ENCODE measurements around the gene PPP2R1B. TPM values are rescaled to one million over a fixed set of nuclear protein-coding genes. Genes with fewer than 3 reads are reported as not detected.

PPP2R1B gene
- total and polyA plus RNA-seq, 2 experiments from 2014 or later = 13.2 to 14.4 TPM

GRCh38 chr11:111811445-111811844 is 45.3 kb upstream of the PPP2R1B start:
- peaks cover 11% of the 10 kb centered on the region for H3K4me1 ChIP-seq (ENCODE audit: low read depth)
- H3K27ac ChIP-seq = no peak overlapping the region
- TF ChIP-seq CTCF (IDR thresholded peaks at IDR 0.05; ENCODE audit: low read depth, low read length) = no peak
- no peaks in the 10 kb centered on the region for H3K27me3 ChIP-seq
- no peak overlapping the region for H3K4me3 ChIP-seq
- no peak for DNase-seq (ENCODE audit: low read depth in 1 of 2, low spot score in 1 of 2)
- no peaks in the 10 kb centered on the region for H3K36me3 ChIP-seq
- H3K9me3 ChIP-seq (ENCODE audit: low read depth) = no peaks in the 10 kb centered on the region

GRCh38 chr11:111808834-111809233 is 42.6 kb upstream of the PPP2R1B start:
- H3K27me3 ChIP-seq = no peaks in the 10 kb centered on the region
- no peak for TF ChIP-seq CTCF (IDR thresholded peaks at IDR 0.05; ENCODE audit: low read depth, low read length)

GRCh38 chr11:111808063-111808588 is 41.9 kb upstream of the PPP2R1B start:
- Histone ChIP-seq H3K36me3 (peaks cover 12% of the 10 kb centered on the region), H3K9me3 (ENCODE audit: low read depth) (no peaks in the 10 kb centered on the region), H3K4me3 (no peak overlapping the region), H3K27ac (peak overlapping the region; percentile 81), H3K4me1 (ENCODE audit: low read depth) (peaks cover 11% of the 10 kb centered on the region), H3K27me3 (no peaks in the 10 kb centered on the region)
- DNase-seq (ENCODE audit: low read depth in 1 of 2, low spot score in 1 of 2) = no peak
- TF ChIP-seq CTCF (IDR thresholded peaks at IDR 0.05; ENCODE audit: low read depth, low read length) = no peak

More at GRCh38 chr11:111808834-111809233, 42.6 kb upstream of the PPP2R1B start:
- Histone ChIP-seq H3K9me3 (ENCODE audit: low read depth) (no peaks in the 10 kb centered on the region), H3K4me1 (ENCODE audit: low read depth) (peaks cover 11% of the 10 kb centered on the region), H3K36me3 (peaks cover 9% of the 10 kb centered on the region), H3K27ac (peak overlapping the region; percentile 81), H3K4me3 (no peak overlapping the region)
- DNase-seq (ENCODE audit: low read depth in 1 of 2, low spot score in 1 of 2) = peak in 1 of 2 donors; percentile 10

- H3K4me1 ChIP-seq (ENCODE audit: low read depth) = peaks cover 11% of the 10 kb centered on the region
- no peaks in the 10 kb centered on the region for H3K9me3 ChIP-seq (ENCODE audit: low read depth)
- H3K27ac ChIP-seq = no peak overlapping the region
- DNase-seq (ENCODE audit: low read depth in 1 of 2, low spot score in 1 of 2) = no peak
- H3K36me3 ChIP-seq = peaks cover 15% of the 10 kb centered on the region
- no peak for TF ChIP-seq CTCF (IDR thresholded peaks at IDR 0.05; ENCODE audit: low read depth, low read length)
- no peak overlapping the region for H3K4me3 ChIP-seq
- no peaks in the 10 kb centered on the region for H3K27me3 ChIP-seq
Measured at GRCh38 chr11:111807076-111807475, 40.9 kb upstream of the PPP2R1B start.

- Histone ChIP-seq H3K36me3 (peaks cover 17% of the 10 kb centered on the region), H3K9me3 (ENCODE audit: low read depth) (no peaks in the 10 kb centered on the region), H3K4me1 (ENCODE audit: low read depth) (no peaks in the 10 kb centered on the region), H3K27ac (no peak overlapping the region), H3K4me3 (no peak overlapping the region), H3K27me3 (no peaks in the 10 kb centered on the region)
- no peak for DNase-seq (ENCODE audit: low read depth in 1 of 2, low spot score in 1 of 2)
- no peak for TF ChIP-seq CTCF (IDR thresholded peaks at IDR 0.05; ENCODE audit: low read depth, low read length)
Measured at GRCh38 chr11:111801135-111801534, 34.9 kb upstream of the PPP2R1B start.
